Measurements from ENCODE around the gene FKBP7.
A peak's percentile ranks its signal among the peaks of the same experiment; 100 is the strongest.
"Not testable (repeated sequence)": the region's sequence is repeated elsewhere in the genome, so short reads cannot be mapped to it uniquely, and the experiment has no call there.

FKBP7 gene

DNA sequence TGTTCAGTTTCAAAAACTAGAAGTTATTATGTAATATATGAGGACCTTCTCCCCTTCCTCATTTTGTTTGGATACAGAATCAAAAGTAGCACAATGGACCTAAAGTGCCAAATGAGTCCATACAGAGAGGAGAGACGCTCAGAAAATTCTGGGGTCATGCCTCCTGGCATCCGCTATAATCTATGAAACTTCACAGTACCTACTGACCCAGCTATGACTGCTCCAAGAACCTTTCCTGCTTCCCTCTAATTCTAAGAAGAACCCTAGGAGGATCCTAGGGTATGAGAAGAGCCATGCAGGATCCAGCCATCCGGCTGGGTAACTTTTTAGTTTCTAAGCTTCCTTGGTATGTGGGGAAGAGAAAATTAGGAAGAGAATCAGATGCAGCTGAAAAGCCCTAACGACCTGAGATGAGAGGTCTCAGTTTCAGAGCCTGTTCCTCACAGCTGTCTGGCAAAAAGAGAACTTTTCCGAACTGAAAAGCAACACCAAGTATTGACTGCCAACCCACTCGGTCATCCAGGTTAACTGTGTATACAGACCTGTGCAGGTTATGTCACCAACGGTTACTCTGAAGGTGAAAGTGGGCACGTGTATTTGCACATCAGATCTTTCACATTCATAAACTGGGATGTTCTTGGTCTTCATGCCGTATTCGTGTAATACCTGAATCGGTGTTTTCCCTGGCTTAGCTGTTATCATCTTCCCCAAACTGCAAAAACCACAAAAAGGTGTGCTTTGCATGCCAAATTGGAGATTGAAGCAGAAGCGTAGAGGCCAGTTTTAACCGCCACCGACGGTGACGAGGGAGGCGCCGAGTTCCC is 28.5 kb downstream of the FKBP7 start:
- no peak for DNase-seq (ENCODE audit: low read depth in 2 of 2)

GRCh38 chr2:178448968-178449661 is 29.3 kb downstream of the FKBP7 start:
- DNase-seq (ENCODE audit: low read depth in 2 of 2), result no peak

- DNase-seq (ENCODE audit: low read depth in 2 of 2), result no peak
Measured at GRCh38 chr2:178441426-178441825, 37.0 kb downstream of the FKBP7 start.

DNA sequence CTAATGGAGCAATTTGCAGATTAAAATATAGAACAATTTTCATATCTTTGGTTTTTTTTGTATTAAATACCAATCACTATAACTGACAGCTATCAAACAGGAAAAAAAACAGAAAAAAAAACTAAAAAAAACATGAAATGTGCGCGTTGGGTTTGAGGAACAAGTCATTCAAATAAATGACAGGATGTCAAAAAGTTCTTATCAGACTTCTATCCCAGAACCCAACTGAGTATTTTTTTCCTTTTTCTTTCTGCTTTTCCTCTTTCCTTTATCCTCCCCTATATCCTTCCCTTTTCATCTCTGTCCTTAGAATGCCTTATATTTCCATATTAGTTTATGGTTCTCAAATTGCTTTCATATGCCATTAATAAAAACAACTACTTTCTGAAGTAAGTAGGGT is 41.7 kb downstream of the FKBP7 start:
- no peak for DNase-seq (ENCODE audit: low read depth in 2 of 2)

DNA sequence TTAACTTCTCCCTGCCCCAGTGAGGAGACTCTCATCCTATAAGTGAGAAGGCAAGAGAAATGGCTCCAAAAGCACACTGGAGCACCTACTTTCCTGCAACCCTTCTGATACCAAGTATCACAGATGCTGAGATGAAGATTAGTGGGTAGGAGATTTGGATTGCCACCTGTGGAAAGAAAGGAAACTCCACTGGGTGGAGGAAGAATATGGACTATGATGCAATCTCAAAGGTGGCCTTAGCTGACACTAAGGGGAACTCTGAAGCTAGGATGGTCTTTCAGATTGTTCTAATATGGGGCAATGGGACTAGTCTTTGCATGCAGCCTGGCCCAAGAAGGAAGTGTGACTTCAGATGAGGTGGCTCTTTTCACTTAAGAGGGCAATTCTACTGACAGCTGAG is 49.1 kb downstream of the FKBP7 start:
- DNase-seq (ENCODE audit: low read depth in 2 of 2), result no peak

DNA sequence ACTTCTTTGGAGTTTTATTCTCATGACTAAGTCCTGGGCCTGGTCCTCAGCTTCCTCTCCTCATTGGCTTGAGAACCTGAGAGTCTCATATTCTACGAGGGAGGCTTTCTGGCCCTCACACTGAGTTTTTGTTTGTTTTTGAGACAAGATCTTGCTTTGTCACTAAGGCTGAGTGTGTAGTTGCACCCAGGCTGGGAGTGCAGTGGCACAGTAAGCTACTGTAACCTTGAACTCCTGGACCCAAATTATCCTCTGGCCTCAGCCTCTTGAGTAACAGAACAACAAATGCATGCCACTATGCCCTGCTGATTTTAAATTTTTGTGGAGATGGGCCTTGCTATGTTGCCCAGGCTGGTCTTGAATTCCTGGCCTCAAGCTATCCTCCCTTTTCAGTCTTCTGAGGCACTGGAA is 50.0 kb downstream of the FKBP7 start:
- DNase-seq (ENCODE audit: low read depth in 2 of 2), result no peak

DNA sequence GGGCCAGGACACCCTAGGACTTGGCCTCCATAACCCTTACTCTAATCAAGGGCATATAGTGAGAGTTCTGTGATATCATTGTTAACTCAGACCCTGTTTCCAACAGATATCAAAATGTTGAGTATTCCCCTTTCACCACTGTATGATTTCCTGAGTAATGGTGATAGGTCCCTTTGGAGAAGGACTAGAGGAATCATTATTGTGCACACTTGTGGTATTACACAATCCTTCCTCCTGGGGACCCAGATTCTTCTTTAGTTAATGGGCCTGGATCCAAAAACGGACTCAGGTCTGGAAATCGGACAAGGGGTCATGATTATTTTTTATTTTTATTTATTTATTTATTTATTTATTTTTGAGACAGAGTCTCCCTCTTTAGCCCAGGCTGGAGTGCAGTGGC is 50.9 kb downstream of the FKBP7 start:
- no peak for DNase-seq (ENCODE audit: low read depth in 2 of 2)

- no peak for DNase-seq (ENCODE audit: low read depth in 2 of 2)
Measured at GRCh38 chr2:178426388-178426787, 52.0 kb downstream of the FKBP7 start.

DNA sequence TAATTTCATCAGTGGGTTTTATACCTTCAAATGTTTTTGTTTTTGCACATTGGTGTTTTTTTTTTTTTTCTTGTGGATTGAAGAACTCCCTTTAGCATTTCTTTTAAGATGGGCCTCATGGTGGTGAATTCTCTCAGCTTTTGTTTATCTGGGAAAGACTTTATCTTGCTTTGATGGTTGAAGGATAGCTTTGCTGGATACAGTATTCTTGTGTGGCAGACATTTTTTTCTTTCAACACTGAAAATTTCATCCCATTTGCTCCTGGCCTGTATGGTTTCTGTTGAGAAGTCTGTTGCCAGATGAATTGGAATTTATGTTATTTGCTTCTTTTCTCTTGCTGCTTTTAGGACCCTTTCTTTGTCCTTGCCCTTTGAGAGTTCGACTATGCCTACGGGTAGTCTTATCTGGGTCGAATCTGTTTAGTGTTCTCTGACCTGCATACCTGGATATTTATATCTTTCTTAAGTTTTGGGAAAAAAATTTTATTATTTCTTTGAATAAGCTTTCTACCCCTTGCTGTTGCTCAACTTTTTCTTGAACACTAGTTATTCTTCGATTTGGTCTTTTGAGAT is 53.1 kb downstream of the FKBP7 start:
- no peak for DNase-seq (ENCODE audit: low read depth in 2 of 2)

DNA sequence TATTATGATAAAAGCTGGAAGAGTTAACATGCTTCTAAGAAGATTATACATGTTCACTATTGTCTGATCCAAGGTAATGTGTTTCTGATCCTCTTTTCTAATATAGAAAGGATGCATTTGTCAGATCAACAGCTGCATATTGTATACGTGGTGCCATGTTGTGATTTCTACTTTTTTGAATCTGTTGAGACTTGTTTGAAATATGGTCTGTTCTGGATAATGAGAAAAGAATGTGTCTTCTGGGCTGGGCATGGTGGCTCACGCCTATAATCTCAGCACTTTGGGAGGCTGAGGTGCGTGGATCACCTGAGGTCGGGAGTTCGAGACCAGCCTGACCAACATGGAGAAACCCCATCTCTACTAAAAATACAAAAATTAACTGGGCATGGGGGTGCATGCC is 54.7 kb downstream of the FKBP7 start:
- DNase-seq (ENCODE audit: low read depth in 2 of 2), result not testable (repeated sequence)

- DNase-seq (ENCODE audit: low read depth in 2 of 2), result no peak
Measured at GRCh38 chr2:178422097-178422496, 56.3 kb downstream of the FKBP7 start.

DNA sequence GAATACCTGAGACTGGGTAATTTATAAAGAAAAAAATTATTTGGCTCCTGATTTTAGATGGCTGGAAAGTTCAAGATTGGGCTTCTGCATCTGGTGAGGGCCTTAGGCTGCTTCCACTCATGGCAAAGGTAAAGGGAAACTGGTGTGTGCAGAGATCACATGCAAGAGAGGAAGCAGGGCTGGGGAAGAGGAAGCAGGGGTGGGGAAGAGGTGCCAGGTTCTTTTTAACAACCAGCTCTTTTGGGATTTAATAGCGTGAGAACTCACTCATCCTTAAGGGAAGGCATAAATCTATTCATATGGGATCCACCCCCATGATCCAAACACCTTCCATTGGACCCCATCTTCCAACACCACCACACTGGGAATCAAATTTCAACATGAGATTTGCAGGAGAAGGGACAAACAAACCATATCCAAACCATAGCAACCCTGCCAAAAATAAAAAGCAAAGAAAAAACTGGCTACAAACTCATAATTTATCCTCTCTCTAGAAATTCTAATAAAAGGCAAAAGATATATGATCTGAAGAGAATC is 57.9 kb downstream of the FKBP7 start:
- no peak for DNase-seq (ENCODE audit: low read depth in 2 of 2)

- no peak for DNase-seq (ENCODE audit: low read depth in 2 of 2)
Measured at GRCh38 chr2:178419123-178419522, 59.3 kb downstream of the FKBP7 start.

DNA sequence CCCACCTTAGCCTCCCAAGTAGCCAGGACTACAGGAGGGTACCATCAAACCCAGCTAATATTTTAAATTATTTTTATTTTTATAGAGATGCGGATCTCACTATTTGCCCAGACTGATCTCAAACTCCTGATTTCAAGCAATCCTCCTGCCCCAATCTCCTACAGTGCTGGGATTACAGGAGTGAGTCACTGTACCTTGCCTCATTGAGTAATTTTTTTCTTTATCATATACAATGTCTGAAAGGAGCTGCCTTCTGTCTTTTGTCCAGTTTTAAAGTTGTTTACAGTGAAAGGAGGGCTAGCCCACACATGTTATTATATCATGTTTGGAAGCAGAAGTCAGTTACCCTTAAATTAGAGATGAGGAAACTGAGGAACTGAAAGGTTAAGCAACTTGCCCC is 60.0 kb downstream of the FKBP7 start:
- no peak for DNase-seq (ENCODE audit: low read depth in 2 of 2)

GRCh38 chr2:178417916-178418315 is 60.5 kb downstream of the FKBP7 start:
- DNase-seq (ENCODE audit: low read depth in 2 of 2), result no peak

DNA sequence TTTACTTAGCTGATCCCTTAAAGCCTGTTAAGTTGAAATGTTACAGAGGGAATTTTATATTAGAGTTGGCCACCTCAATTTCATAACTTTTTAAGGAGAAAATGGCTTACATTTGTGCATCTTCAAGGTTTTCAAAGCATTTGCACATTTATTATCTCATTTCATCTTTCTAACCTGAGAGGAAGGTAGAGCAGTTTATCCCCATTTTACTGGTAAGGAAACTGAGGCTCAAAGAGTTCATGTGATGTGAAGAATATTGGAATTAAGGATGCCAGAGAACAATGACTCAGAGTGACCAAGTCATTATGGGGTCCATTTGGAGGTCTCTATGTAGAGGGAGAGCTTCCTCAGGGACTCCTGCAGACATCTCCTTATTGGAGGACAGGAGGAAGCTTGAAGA is 62.4 kb downstream of the FKBP7 start:
- DNase-seq (ENCODE audit: low read depth in 2 of 2), result no peak

DNA sequence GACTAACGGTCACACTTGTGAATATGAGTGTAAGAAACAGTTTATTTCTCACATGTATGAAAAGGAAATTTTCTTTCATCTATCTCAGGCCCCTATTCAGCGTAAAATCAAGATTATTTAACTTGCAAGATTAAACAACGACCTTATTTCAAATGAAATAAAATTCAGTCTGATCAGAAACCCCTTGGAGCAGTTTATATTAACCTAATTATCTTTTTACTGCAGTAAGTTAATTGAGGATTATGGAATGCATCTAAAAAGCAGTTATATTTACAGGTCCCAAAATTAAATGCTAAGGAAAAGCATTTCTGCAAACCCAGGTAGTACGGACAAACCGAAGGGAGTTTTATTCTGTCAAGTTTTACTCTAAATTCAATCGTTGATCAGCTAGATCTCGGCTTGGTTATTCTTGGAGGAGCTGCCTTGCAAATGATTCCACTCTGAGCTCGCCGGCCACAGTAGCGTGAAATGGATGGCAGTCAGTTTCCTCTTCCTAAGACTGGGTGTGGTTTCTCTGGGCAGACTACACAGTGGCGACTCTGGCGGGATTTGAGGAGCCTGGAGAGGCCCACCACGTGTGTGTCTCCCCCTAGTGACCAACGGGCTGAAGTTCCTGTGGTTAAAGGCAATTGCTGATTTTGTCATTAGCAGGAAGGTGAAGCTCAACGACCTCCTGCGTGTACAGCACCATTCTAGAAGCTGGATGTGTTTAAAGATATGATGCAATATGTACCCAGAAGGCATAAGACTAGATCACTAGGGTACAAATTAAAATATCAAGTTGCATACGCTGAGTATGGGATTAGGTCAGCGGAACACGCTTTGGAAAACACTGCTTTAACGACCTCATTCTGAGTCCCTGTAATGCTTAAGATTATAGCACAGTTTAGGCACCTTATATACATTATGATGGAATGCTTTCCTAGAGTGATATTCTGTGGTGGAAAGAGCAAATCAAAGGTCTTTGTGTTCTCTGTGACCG is 63.8 kb downstream of the FKBP7 start:
- peak; percentile 53 to 59 for DNase-seq (ENCODE audit: low read depth in 2 of 2)
